Panc1 (cell line): ENCODE data around the gene LRRC47. TPM values are rescaled to one million over a fixed set of nuclear protein-coding genes. Genes with fewer than 3 reads are reported as not detected.

Experiments used
- ATAC-seq: fragments of 200-7000 bp; cut with Tn5 transposase; 2 replicates; pipeline ENCODE4 v1.9.1; 2020; ENCODE audit warnings: mild to moderate bottlenecking, moderate library complexity
- BruUV-seq: library from RNA; stranded (reverse); fragments of 400-500 nt; replicated peaks from 2 replicates; lab custom pipeline; 2021; lab: Mats Ljungman, UMichigan
- CTCF ChIA-PET: fragments of 300-600 bp; sonication (Branson Sonifier 250); formaldehyde crosslinking; loops from one replicate; lab custom pipeline; 2022; ENCODE audit warnings: antibody characterized with exemption; lab: Charles Lee
- POLR2A ChIA-PET: fragments of 300-600 bp; sonication (Branson Sonifier 250); formaldehyde crosslinking; loops from one replicate; lab custom pipeline; 2022; ENCODE audit warnings: antibody characterized with exemption; lab: Charles Lee
- DNase-seq: peaks from one replicate; pipeline ENCODE4 v3.0.0-alpha.2; 2010; ENCODE audit warnings: low read depth, low spot score
- H3K27ac ChIP-seq: 2 replicates; pipeline ENCODE4 v1.5.1; 2011; ENCODE audit warnings: mild to moderate bottlenecking, low read length, inconsistent platforms
- H3K27me3 ChIP-seq: fragments of 200-500 bp; sonication (Bioruptor generic); 2 replicates; pipeline ENCODE4 v1.6.0; 2014; ENCODE audit warnings: low read length, inconsistent platforms; ENCODE audit not compliant: control insufficient read depth, insufficient read depth
- H3K36me3 ChIP-seq: fragments of 200-500 bp; sonication (Bioruptor generic); 2 replicates; pipeline ENCODE4 v1.5.1; 2014; ENCODE audit warnings: inconsistent platforms, mild to moderate bottlenecking, low read length, moderate library complexity; ENCODE audit not compliant: control insufficient read depth, insufficient read depth
- H3K4me1 ChIP-seq: 2 replicates; pipeline ENCODE4 v1.5.1; 2011; ENCODE audit warnings: inconsistent platforms, mild to moderate bottlenecking, low read length, moderate library complexity; ENCODE audit not compliant: control insufficient read depth, insufficient read depth
- H3K4me3 ChIP-seq, 2 experiments: 2 replicates each; pipeline ENCODE4 v1.5.1; 2011 to 2012; ENCODE audit warnings: low read depth in 2 of 2, low read length in 2 of 2, mild to moderate bottlenecking in 2 of 2, inconsistent platforms in 1 of 2, moderate library complexity in 1 of 2
- H3K9me3 ChIP-seq: fragments of 200-500 bp; sonication (Bioruptor generic); 2 replicates; pipeline ENCODE4 v1.5.1; 2014; ENCODE audit warnings: low read depth, mild to moderate bottlenecking, inconsistent platforms, low read length, moderate library complexity; ENCODE audit not compliant: control insufficient read depth, insufficient read depth
- POLR2AphosphoS5 ChIP-seq: IDR thresholded peaks from 2 replicates; pipeline ENCODE4 v1.6.1; 2012; ENCODE audit warnings: mild to moderate bottlenecking, low read depth, low read length, moderate library complexity
- SIN3A ChIP-seq: IDR thresholded peaks from 2 replicates; pipeline ENCODE4 v1.6.1; 2012; ENCODE audit warnings: low read depth, mild to moderate bottlenecking, low read length, moderate library complexity, borderline replicate concordance; ENCODE audit not compliant: insufficient read depth
- TCF7L2 ChIP-seq: IDR thresholded peaks from 2 replicates; pipeline ENCODE4 v1.6.1; 2011; ENCODE audit warnings: mild to moderate bottlenecking, low read depth, low read length, inconsistent platforms
- in situ Hi-C: cut with HindIII; loops from 2 replicates; pipeline ENCODE4 v1.10.0; 2016; ENCODE audit warnings: low sequenced_read_pairs, low pct_unique_long_range_greater_than_20kb
- intact Hi-C: fragments of 100-400 bp; cut with micrococcal nuclease; formaldehyde crosslinking; loops from one replicate; pipeline ENCODE4 v1.10.0; 2022; ENCODE audit not compliant: unreplicated experiment
- total RNA-seq: library from RNA; stranded (reverse); gene quantifications from one replicate; pipeline ENCODE4 v1.2.1, GENCODE V29; 2021; ENCODE audit not compliant: unreplicated experiment
- TF ChIP-seq, protein P1 (sequence below), 2 experiments: IDR thresholded peaks; 2 replicates each; pipeline ENCODE4 v1.6.1; 2011 to 2012; ENCODE audit warnings: low read depth in 2 of 2, control low read depth in 1 of 2, low read length in 1 of 2, mild to moderate bottlenecking in 1 of 2, moderate library complexity in 1 of 2; ENCODE audit not compliant: insufficient read depth in 1 of 2
- TF ChIP-seq, protein P2 (sequence below): fragments of 450-650 bp; IDR thresholded peaks from 2 replicates; pipeline ENCODE4 v1.5.1; 2017; ENCODE audit warnings: mild to moderate bottlenecking

The LRRC47 gene
- total RNA-seq, 1 experiment from 2014 or later, result 51.0 TPM

DNA sequence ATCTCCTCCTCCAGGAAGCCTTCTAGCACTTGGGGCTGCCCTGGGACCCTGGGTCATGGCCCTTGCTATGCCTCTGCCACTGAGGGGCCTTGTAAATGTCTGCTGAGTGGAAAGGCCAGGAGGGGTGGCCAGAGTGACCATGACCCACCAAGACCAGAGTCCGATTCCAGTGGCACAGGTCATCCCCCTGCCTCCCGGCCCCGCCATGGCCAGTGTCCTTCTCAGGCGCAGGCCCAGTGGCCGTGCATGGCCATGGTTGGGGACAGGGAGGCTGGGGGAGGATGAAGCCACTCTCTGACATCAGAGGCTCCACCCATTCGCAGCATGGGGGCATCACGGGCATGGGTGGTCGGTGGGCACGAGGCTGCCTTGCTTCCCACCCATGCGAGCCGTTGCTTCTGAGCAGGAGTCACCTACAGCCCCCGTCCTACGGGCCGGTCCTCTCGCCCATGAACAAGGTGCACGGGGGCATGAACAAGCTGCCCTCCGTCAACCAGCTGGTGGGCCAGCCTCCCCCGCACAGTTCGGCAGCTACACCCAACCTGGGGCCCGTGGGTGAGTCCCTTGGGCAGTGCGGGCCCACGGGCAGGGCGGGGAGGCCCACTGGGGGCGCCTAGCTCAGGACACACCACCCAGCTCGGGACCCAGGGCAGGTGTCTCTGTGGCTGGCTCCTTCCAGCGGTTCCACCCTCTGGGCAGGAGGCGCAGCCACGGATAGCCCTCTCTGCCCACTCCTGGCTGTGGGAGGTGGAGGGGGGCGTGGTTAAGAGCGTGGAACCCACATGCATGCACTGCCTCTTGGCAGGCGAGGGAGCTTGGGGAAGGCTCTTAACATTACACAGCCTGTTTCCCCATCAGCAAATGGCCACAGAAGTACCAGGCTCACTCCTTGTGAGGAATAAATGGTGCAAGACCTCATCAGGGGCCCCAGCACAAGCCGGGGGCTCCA lies 66.4 kb downstream of the LRRC47 start:
- in situ Hi-C loops, result no loop called here
- BruUV-seq, result no TSS peak
- peak; percentile 11; the same call in 1 of the 2 replicates for ATAC-seq

More for the DNA sequence above, 66.4 kb downstream of the LRRC47 start:
- Histone ChIP-seq H3K9me3 (no peaks in the 10 kb centered on the region), H3K27ac (no peak overlapping the region), H3K4me3 (no peak overlapping the region), H3K36me3 (no peaks in the 10 kb centered on the region), H3K27me3 (no peaks in the 10 kb centered on the region), H3K4me1 (no peaks in the 10 kb centered on the region; the same call in 1 of the 2 replicates)
- no peak for TF ChIP-seq POLR2AphosphoS5
- no peak for TF ChIP-seq TCF7L2
- TF ChIP-seq, protein P1, sequence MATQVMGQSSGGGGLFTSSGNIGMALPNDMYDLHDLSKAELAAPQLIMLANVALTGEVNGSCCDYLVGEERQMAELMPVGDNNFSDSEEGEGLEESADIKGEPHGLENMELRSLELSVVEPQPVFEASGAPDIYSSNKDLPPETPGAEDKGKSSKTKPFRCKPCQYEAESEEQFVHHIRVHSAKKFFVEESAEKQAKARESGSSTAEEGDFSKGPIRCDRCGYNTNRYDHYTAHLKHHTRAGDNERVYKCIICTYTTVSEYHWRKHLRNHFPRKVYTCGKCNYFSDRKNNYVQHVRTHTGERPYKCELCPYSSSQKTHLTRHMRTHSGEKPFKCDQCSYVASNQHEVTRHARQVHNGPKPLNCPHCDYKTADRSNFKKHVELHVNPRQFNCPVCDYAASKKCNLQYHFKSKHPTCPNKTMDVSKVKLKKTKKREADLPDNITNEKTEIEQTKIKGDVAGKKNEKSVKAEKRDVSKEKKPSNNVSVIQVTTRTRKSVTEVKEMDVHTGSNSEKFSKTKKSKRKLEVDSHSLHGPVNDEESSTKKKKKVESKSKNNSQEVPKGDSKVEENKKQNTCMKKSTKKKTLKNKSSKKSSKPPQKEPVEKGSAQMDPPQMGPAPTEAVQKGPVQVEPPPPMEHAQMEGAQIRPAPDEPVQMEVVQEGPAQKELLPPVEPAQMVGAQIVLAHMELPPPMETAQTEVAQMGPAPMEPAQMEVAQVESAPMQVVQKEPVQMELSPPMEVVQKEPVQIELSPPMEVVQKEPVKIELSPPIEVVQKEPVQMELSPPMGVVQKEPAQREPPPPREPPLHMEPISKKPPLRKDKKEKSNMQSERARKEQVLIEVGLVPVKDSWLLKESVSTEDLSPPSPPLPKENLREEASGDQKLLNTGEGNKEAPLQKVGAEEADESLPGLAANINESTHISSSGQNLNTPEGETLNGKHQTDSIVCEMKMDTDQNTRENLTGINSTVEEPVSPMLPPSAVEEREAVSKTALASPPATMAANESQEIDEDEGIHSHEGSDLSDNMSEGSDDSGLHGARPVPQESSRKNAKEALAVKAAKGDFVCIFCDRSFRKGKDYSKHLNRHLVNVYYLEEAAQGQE (IDR thresholded peaks at IDR 0.05; ENCODE audit: insufficient read depth in 1 of 2, low read depth in 2 of 2, low read length in 1 of 2), result no peak
- TF ChIP-seq, protein P2, sequence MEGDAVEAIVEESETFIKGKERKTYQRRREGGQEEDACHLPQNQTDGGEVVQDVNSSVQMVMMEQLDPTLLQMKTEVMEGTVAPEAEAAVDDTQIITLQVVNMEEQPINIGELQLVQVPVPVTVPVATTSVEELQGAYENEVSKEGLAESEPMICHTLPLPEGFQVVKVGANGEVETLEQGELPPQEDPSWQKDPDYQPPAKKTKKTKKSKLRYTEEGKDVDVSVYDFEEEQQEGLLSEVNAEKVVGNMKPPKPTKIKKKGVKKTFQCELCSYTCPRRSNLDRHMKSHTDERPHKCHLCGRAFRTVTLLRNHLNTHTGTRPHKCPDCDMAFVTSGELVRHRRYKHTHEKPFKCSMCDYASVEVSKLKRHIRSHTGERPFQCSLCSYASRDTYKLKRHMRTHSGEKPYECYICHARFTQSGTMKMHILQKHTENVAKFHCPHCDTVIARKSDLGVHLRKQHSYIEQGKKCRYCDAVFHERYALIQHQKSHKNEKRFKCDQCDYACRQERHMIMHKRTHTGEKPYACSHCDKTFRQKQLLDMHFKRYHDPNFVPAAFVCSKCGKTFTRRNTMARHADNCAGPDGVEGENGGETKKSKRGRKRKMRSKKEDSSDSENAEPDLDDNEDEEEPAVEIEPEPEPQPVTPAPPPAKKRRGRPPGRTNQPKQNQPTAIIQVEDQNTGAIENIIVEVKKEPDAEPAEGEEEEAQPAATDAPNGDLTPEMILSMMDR, result no peak
- no peak for TF ChIP-seq SIN3A
- ChIA-PET CTCF (no interaction called here), POLR2A (no interaction called here)
- DNase-seq, result no peak
- intact Hi-C loops, result loop anchor here (10.0 kb wide), 2 partner anchors 75 to 105 kb away; partner anchors contain the start of genes TP73, TPRG1L and WRAP73

Other genes starting within 250 kb of the LRRC47 start
- 32.6 TPM for gene MEGF6, start 185.0 kb downstream of the LRRC47 start, total RNA-seq
- 57.5 TPM for gene TPRG1L, start 171.5 kb downstream of the LRRC47 start, total RNA-seq
- gene WRAP73, start 146.4 kb downstream of the LRRC47 start, total RNA-seq, result 27.1 TPM
- gene TP73, start 144.0 kb downstream of the LRRC47 start, total RNA-seq, result 4.7 TPM
- not detected for gene CCDC27, start 44.0 kb downstream of the LRRC47 start, total RNA-seq
- 35.5 TPM for gene SMIM1, start 23.7 kb downstream of the LRRC47 start, total RNA-seq
- gene CEP104, start 60.7 kb upstream of the LRRC47 start, total RNA-seq, result 52.0 TPM
- 3.0 TPM for gene DFFB, start 61.0 kb upstream of the LRRC47 start, total RNA-seq
- gene C1orf174, start 103.8 kb upstream of the LRRC47 start, total RNA-seq, result 41.2 TPM